ENCODE data around the gene AFF3. TPM values are rescaled to one million over a fixed set of nuclear protein-coding genes. Genes with fewer than 3 reads are reported as not detected.
A peak's percentile ranks its signal among the peaks of the same experiment; 100 is the strongest.

Gene AFF3
- total and polyA plus RNA-seq, 4 donors, result 4.2 to 90.9 (median 14.6) TPM

DNA sequence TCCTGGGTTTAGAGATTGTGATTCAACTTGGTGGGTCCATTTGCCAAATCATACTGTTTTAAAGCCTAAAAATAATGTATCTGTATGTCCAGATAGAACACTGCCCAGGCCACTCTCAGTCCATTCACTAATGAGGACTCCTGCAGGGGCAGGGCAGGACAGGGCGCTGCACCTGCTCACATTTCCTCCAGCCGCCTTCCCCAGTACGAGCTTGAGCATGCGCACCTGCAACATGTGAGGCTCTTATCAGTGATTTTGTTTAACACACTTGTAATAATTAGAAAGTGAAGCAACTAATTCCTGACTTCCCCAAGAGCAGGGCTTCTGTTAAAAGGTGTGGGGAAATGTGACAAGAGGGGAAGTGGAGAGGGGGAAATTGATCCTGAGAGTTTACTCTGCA is 89.7 kb downstream of the AFF3 start:
- peak; percentile 49 for ATAC-seq (ENCODE audit: insufficient read depth, low FRiP score)
- peaks cover 0 to 23% (median 1%) of the 10 kb centered on the region in 5 donors for H3K4me1 ChIP-seq (ENCODE audit: control insufficient read depth in 5 of 5, insufficient read depth in 5 of 5, low read length in 5 of 5)

GRCh38 chr2:100051253-100051652 is 91.1 kb downstream of the AFF3 start:
- WGBS, 2 donors, result 94 to 95% methylated on average over 5 of the region's 5 CpGs
- peaks cover 0 to 18% (median 2%) of the 10 kb centered on the region in 4 donors for H3K36me3 ChIP-seq (ENCODE audit: control insufficient read depth in 4 of 4, insufficient read depth in 4 of 4, low read length in 4 of 4)
- TF ChIP-seq CTCF (IDR thresholded peaks at IDR 0.05; ENCODE audit: control extremely low read depth, extremely low read depth), result no peak

More for the DNA sequence above, 89.7 kb downstream of the AFF3 start:
- no peaks in the 10 kb centered on the region for H3K9me3 ChIP-seq (ENCODE audit: control insufficient read depth in 4 of 4, insufficient read depth in 3 of 4, low read length in 3 of 4)
- no peak overlapping the region for H3K4me3 ChIP-seq
- peaks cover 0 to 18% (median 2%) of the 10 kb centered on the region in 4 donors for H3K36me3 ChIP-seq (ENCODE audit: control insufficient read depth in 4 of 4, insufficient read depth in 4 of 4, low read length in 4 of 4)
- peak in 2 of 3 donors; percentile 48 to 65 for DNase-seq
- 54 to 62% methylated on average over 4 of the region's 4 CpGs for WGBS, 2 donors
- no peaks in the 10 kb centered on the region for H3K27me3 ChIP-seq (ENCODE audit: control insufficient read depth in 3 of 3, insufficient read depth in 3 of 3, low read length in 2 of 3)
- H3K27ac ChIP-seq (ENCODE audit: low read depth in 1 of 2, low read length in 1 of 2), result peak overlapping the region in 1 of 2 donors; percentile 32
- no peak overlapping the region for H3K9ac ChIP-seq (ENCODE audit: insufficient read depth in 1 of 2, low read length in 2 of 2)
- no peak for TF ChIP-seq CTCF (IDR thresholded peaks at IDR 0.05; ENCODE audit: control extremely low read depth, extremely low read depth)

DNA sequence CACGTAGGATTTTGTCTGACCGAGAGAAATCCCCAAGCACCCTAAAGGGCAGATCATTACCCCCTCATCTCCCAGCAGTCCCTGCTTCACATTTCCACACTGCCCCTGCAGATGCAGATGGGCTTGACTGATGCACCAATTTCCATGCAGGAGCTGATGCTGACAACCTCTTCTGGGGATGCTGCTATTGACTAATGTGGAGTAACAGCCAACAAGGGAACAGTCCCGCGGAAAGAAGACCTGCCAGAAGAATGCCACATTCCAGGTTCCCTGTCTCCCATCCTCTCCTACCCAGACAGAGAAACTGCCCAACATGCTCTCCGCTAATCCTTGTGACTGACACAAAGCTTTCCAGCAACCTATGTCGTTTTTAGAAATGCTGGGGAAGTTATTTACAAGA is 91.7 kb downstream of the AFF3 start:
- 90 to 96% methylated on average over 6 of the region's 6 CpGs for WGBS, 2 donors
- peaks cover 1 to 14% (median 7%) of the 10 kb centered on the region in 5 donors for H3K4me1 ChIP-seq (ENCODE audit: control insufficient read depth in 5 of 5, insufficient read depth in 5 of 5, low read length in 5 of 5)
- no peak overlapping the region for H3K27ac ChIP-seq (ENCODE audit: low read depth in 1 of 2, low read length in 1 of 2)
- H3K36me3 ChIP-seq (ENCODE audit: control insufficient read depth in 4 of 4, insufficient read depth in 4 of 4, low read length in 4 of 4), result peaks cover 0 to 18% (median 2%) of the 10 kb centered on the region in 4 donors
- H3K9me3 ChIP-seq (ENCODE audit: control insufficient read depth in 4 of 4, insufficient read depth in 3 of 4, low read length in 3 of 4), result no peaks in the 10 kb centered on the region
- ATAC-seq (ENCODE audit: insufficient read depth, low FRiP score), result no peak
- H3K4me3 ChIP-seq, result no peak overlapping the region
- no peak overlapping the region for H3K9ac ChIP-seq (ENCODE audit: insufficient read depth in 1 of 2, low read length in 2 of 2)
- TF ChIP-seq CTCF (IDR thresholded peaks at IDR 0.05; ENCODE audit: control extremely low read depth, extremely low read depth), result no peak
- H3K27me3 ChIP-seq (ENCODE audit: control insufficient read depth in 3 of 3, insufficient read depth in 3 of 3, low read length in 2 of 3), result no peaks in the 10 kb centered on the region
- no peak for DNase-seq

More at GRCh38 chr2:100051253-100051652, 91.1 kb downstream of the AFF3 start:
- H3K4me3 ChIP-seq, result no peak overlapping the region
- no peak for ATAC-seq (ENCODE audit: insufficient read depth, low FRiP score)
- H3K27ac ChIP-seq (ENCODE audit: low read depth in 1 of 2, low read length in 1 of 2), result no peak overlapping the region
- no peaks in the 10 kb centered on the region for H3K9me3 ChIP-seq (ENCODE audit: control insufficient read depth in 4 of 4, insufficient read depth in 3 of 4, low read length in 3 of 4)
- H3K4me1 ChIP-seq (ENCODE audit: control insufficient read depth in 5 of 5, insufficient read depth in 5 of 5, low read length in 5 of 5), result peaks cover 1 to 19% (median 2%) of the 10 kb centered on the region in 5 donors
- DNase-seq, result no peak
- no peaks in the 10 kb centered on the region for H3K27me3 ChIP-seq (ENCODE audit: control insufficient read depth in 3 of 3, insufficient read depth in 3 of 3, low read length in 2 of 3)
- no peak overlapping the region for H3K9ac ChIP-seq (ENCODE audit: insufficient read depth in 1 of 2, low read length in 2 of 2)

Data from lung (tissue), 12 donors.